Lower leg skin (tissue), 4 donors: Measurements from ENCODE around the gene EIPR1. TPM values are rescaled to one million over a fixed set of nuclear protein-coding genes. Genes with fewer than 3 reads are reported as not detected.

Experiments used
- DNase-seq, 2 donors: peaks; one replicate each; pipeline ENCODE4 v3.0.0-alpha.2; 2019; ENCODE audit warnings: low spot score in 2 of 2
- H3K4me3 ChIP-seq: fragments of 200-600 bp; sonication (generic); 2 replicates; pipeline ENCODE4 v1.5.1; 2017; ENCODE audit warnings: mild to moderate bottlenecking, low read depth; ENCODE audit not compliant: poor library complexity, severe bottlenecking
- CTCF ChIP-seq, 3 donors: fragments of 450-650 bp; IDR thresholded peaks; one replicate each; pipeline ENCODE4 v1.5.1; 2016; ENCODE audit warnings: antibody characterized with exemption in 3 of 3, mild to moderate bottlenecking in 3 of 3, moderate library complexity in 2 of 3
- POLR2A ChIP-seq, 2 donors: fragments of 450-650 bp; IDR thresholded peaks; one replicate each; pipeline ENCODE4 v1.6.1; 2016 to 2017; ENCODE audit warnings: antibody characterized with exemption in 2 of 2, mild to moderate bottlenecking in 1 of 2, moderate library complexity in 1 of 2
- WGBS, 2 donors: methylation state at CpG; one replicate each; pipeline ENCODE4 v1.1.5; 2018; 5-methylcytosine and 5-hydroxymethylcytosine counted together
- intact Hi-C: fragments of 100-400 bp; cut with DNase I; formaldehyde crosslinking; loops from one replicate; pipeline ENCODE4 v1.15.0; 2023; ENCODE audit warnings: low total_unique reads
- total RNA-seq, 4 donors: library from RNA; depleted of rRNA; stranded (reverse); fragments of >200 nt; gene quantifications; one replicate each; pipeline ENCODE4 v1.1.0, GENCODE V29; 2016

Gene EIPR1
- total RNA-seq, 4 donors from 2014 or later: 11.8 to 44.7 (median 26.9) TPM

DNA sequence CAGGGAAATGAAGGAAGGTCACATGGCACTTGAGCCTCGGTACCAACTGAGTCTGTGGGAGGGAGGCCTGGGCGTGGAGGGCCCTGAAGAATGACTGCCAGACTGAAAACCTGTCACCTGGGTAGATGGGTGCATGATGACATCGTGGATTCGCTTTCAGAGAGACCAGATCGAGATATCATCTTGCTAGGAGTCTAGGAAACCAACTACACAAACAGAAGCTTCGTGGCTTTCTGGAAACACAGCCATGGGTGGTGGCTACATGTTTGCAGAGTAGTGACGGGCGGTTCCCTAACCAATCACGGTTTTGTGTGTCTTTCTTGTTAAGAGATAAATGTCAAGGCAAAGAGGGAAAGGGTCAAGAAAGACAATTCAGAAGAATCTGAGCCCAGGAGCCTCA lies 155.0 kb downstream of the EIPR1 start:
- no peak for TF ChIP-seq POLR2A (IDR thresholded peaks at IDR 0.05)
- TF ChIP-seq CTCF (IDR thresholded peaks at IDR 0.05): no peak
- DNase-seq: no peak

GRCh38 chr2:3219536-3219935 lies 158.1 kb downstream of the EIPR1 start:
- TF ChIP-seq CTCF (IDR thresholded peaks at IDR 0.05) (no peak), POLR2A (IDR thresholded peaks at IDR 0.05) (no peak)
- DNase-seq: no peak
- intact Hi-C loops: no loop called here
- WGBS, 2 donors: 93 to 94% methylated on average over 4 of the region's 4 CpGs
- H3K4me3 ChIP-seq: no peak overlapping the region

More for the DNA sequence above, 155.0 kb downstream of the EIPR1 start:
- intact Hi-C loops: no loop called here
- H3K4me3 ChIP-seq: no peak overlapping the region
- 63 to 71% methylated on average over 9 of the region's 9 CpGs for WGBS, 2 donors

- intact Hi-C loops: no loop called here
- DNase-seq: no peak
- 95% methylated on average over 5 to 6 of the region's 7 CpGs for WGBS, 2 donors
- H3K4me3 ChIP-seq: no peak overlapping the region
- TF ChIP-seq POLR2A (IDR thresholded peaks at IDR 0.05) (no peak), CTCF (IDR thresholded peaks at IDR 0.05) (no peak)
Measured at GRCh38 chr2:3217646-3218045, 160.0 kb downstream of the EIPR1 start.

DNA sequence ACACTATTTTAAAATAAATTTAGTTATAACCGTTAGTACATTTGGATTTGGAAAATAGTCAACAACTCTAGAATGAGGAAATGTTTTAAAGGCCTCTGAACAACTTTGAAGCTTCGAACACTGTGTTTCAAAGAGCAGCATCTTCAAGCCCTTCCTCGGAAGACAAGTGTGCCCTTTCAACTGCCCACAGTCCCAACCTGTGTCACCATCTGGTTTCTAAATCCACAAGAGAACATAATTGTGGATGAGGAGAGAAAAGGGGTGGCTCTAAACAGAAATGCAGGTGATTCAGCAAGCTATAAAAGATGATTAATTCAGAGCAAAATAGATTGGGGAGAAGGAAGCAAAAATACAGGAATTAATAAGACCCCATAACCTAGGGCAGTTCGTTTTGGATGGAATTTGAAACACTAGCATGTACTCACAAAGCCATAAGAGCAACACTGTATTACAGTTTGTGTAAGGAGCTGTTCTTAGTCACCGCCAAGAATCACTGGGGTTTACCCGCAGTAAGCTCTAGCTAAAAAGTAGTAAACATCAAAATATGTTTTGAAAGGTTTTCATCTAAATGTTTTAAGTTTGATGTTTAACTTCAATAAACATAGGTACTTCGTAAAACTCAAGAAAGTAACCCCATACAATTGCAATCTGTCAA lies 160.7 kb downstream of the EIPR1 start:
- WGBS, 2 donors: 90 to 92% methylated on average over 7 of the region's 7 CpGs
- no peak for DNase-seq
- TF ChIP-seq CTCF (IDR thresholded peaks at IDR 0.05): no peak
- TF ChIP-seq POLR2A (IDR thresholded peaks at IDR 0.05): no peak
- intact Hi-C loops: no loop called here
- H3K4me3 ChIP-seq: no peak overlapping the region

- 83 to 84% methylated on average over 10 of the region's 10 CpGs for WGBS, 2 donors
- intact Hi-C loops: no loop called here
- no peak for DNase-seq
- TF ChIP-seq CTCF (IDR thresholded peaks at IDR 0.05) (no peak), POLR2A (IDR thresholded peaks at IDR 0.05) (no peak)
- no peak overlapping the region for H3K4me3 ChIP-seq
Measured at GRCh38 chr2:3214806-3215404, 162.7 kb downstream of the EIPR1 start.
